Spinal cord (tissue), 10 donors: ENCODE results near the gene AMN. TPM values are rescaled to one million over a fixed set of nuclear protein-coding genes. Genes with fewer than 3 reads are reported as not detected.

ENCODE experiments used
- DNase-seq, 6 donors: peaks; one replicate each; pipeline versions ENCODE4 v3.0.0 to v3.0.0-alpha.2; 2013 to 2015; ENCODE audit warnings: low spot score in 6 of 6, low read depth in 4 of 6
- H3K27ac ChIP-seq: one replicate; pipeline ENCODE4 v1.5.1; 2013; ENCODE audit warnings: low read depth, low read length, control low read depth
- H3K27me3 ChIP-seq: one replicate; pipeline ENCODE4 v1.6.1; 2013; ENCODE audit warnings: low read length; ENCODE audit not compliant: control insufficient read depth, insufficient read depth
- H3K36me3 ChIP-seq: one replicate; pipeline ENCODE4 v1.6.1; 2013; ENCODE audit warnings: low read length; ENCODE audit not compliant: control insufficient read depth, insufficient read depth
- H3K4me1 ChIP-seq: one replicate; pipeline ENCODE4 v1.6.1; 2013; ENCODE audit warnings: low read length; ENCODE audit not compliant: control insufficient read depth, insufficient read depth
- H3K4me3 ChIP-seq: one replicate; pipeline ENCODE4 v1.5.1; 2013; ENCODE audit warnings: low read depth, low read length, control low read depth
- H3K9me3 ChIP-seq: one replicate; pipeline ENCODE4 v1.6.1; 2013; ENCODE audit warnings: low read length; ENCODE audit not compliant: control insufficient read depth, insufficient read depth
- WGBS: methylation state at CpG from one replicate; pipeline ENCODE4 v1.1.5; 2013; ENCODE audit warnings: missing lambda C conversion rate; ENCODE audit not compliant: insufficient coverage; 5-methylcytosine and 5-hydroxymethylcytosine counted together
- polyA plus RNA-seq, 2 donors: library from polyadenylated mRNA; unstranded; fragments of 120-200 nt; gene quantifications; one replicate each; pipeline ENCODE4 v1.2.1, GENCODE V29; 2013; ENCODE audit not compliant: insufficient read length in 2 of 2
- total RNA-seq, 2 donors: library from RNA; depleted of rRNA in 1 of 2; stranded (reverse); fragments of 120-200 nt in 1 of 2; fragments of >200 nt in 1 of 2; gene quantifications; one replicate each; pipeline versions ENCODE4 v1.2.3 to v1.2.4, GENCODE V29; 2013 to 2014
- donor health status: healthy.

Gene AMN
- total and polyA plus RNA-seq, 4 donors = 0.20 to 4.0 (median 1.5) TPM

DNA sequence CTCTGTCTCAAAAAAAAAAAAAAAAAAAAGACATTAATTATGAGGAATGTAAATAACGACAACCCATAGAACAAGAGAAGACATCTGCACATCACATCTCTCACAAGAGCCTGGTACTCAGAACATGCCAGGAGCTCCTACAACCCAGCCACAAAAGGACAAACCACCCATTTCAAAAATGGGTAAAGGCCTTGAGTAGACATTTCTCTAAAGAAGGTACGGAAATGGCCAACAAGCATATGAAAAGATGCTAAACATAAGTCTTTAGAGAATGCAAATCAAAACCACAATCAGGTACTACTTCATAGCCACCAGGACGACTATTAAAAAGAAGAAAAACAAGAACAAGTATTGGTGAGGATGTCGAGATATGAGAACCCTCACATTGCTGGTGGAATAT, 13.3 kb downstream of the AMN start:
- peaks cover 75% of the 10 kb centered on the region for H3K36me3 ChIP-seq
- peaks cover 2% of the 10 kb centered on the region for H3K4me1 ChIP-seq
- DNase-seq = no peak
- peaks cover 6% of the 10 kb centered on the region for H3K27me3 ChIP-seq
- no peak overlapping the region for H3K27ac ChIP-seq
- no CpG with 5 or more reads among the region's 4 CpGs for WGBS
- no peaks in the 10 kb centered on the region for H3K9me3 ChIP-seq
- H3K4me3 ChIP-seq = no peak overlapping the region

DNA sequence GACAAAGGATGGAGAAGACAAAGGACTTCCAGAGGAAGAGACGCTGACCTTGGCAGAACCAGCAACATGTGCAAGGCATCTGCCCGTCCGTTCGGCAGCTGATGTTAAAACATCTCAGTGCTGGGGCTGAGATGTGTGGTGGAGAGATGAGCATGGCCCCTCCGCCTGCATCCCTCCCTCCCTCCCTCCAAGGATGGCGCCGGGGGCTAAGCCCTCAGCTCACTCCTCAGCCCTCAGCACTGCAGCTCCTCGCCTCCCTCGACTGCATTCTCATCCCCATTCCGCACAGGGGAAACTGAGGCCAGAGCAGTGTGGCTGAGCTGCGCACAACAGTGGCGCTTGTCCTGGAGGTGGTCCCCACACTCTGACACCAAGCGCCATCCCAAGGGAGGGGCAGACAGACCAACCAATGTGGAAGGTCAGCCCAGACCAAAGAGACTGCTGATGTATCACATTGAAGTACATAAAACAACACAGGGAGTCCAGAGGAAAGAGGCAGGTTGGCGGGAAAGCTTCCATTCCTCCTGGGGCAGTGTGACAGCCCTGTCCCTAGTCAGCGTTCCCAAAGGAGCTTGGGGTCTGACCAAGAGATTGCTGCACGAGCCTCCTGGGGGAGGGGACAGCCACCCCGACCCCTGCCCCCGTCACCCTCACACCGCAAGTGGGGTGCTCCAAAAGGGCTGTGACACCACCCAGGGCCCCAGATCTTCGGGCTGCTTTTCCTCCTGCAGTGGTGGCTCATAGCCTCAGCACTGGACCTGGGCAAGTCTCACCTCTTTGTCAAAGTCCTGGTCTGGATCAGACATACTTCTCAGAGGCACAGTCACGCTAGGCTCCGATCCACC, 15.1 kb downstream of the AMN start:
- 89% methylated on average over 16 of the region's 22 CpGs for WGBS
- H3K4me1 ChIP-seq = no peaks in the 10 kb centered on the region
- H3K36me3 ChIP-seq = peaks cover 74% of the 10 kb centered on the region
- H3K27ac ChIP-seq = no peak overlapping the region
- H3K4me3 ChIP-seq = no peak overlapping the region
- DNase-seq = no peak
- no peaks in the 10 kb centered on the region for H3K27me3 ChIP-seq
- H3K9me3 ChIP-seq = no peaks in the 10 kb centered on the region

DNA sequence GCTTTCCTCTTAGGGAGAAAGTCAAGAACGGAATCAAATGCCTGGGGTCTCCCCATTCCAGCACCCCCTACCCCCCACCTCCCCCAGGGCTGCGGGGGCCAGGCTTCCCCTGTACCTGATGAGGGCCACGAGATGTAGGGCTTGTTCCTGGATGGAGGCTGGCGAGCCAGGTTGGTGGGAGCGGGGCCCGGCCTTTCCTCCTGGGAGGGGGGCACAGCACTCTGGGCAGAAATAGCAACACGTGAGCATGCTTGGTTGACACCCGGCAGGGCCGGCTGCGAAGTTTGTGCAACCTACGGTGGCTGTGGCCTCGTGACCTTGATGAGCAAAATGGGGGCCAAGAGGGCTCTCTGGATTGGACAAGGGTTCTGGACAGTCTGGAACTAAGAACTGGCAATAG, 15.7 kb downstream of the AMN start:
- Histone ChIP-seq H3K27me3 (no peaks in the 10 kb centered on the region), H3K36me3 (peaks cover 75% of the 10 kb centered on the region), H3K9me3 (no peaks in the 10 kb centered on the region), H3K4me3 (no peak overlapping the region), H3K4me1 (no peaks in the 10 kb centered on the region), H3K27ac (no peak overlapping the region)
- 96% methylated on average over 11 of the region's 12 CpGs for WGBS
- no peak for DNase-seq

DNA sequence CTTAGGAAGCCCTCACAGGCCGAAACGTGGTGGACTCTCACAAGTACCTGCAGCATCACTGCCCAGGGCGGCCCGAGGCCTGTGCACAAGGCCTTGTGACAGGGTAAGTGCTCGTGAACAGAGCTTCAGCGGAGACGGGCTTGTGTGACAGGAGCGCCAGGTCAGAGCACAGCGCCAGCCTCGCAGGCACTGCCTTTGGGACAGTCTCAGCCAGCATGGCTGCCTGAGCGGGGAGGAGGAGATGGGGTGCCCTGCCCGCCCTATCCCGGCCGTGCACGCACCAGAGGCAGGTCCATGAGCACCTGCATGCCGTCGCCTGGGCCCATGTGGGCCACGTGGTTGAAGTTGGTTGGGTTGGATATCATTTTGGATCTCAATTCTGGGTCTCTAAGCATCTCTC, 16.9 kb downstream of the AMN start:
- H3K36me3 ChIP-seq = peaks cover 76% of the 10 kb centered on the region
- WGBS = 93% methylated on average over 17 of the region's 18 CpGs
- H3K27ac ChIP-seq = no peak overlapping the region
- H3K9me3 ChIP-seq = no peaks in the 10 kb centered on the region
- H3K4me3 ChIP-seq = no peak overlapping the region
- DNase-seq = no peak
- H3K4me1 ChIP-seq = no peaks in the 10 kb centered on the region
- no peaks in the 10 kb centered on the region for H3K27me3 ChIP-seq

DNA sequence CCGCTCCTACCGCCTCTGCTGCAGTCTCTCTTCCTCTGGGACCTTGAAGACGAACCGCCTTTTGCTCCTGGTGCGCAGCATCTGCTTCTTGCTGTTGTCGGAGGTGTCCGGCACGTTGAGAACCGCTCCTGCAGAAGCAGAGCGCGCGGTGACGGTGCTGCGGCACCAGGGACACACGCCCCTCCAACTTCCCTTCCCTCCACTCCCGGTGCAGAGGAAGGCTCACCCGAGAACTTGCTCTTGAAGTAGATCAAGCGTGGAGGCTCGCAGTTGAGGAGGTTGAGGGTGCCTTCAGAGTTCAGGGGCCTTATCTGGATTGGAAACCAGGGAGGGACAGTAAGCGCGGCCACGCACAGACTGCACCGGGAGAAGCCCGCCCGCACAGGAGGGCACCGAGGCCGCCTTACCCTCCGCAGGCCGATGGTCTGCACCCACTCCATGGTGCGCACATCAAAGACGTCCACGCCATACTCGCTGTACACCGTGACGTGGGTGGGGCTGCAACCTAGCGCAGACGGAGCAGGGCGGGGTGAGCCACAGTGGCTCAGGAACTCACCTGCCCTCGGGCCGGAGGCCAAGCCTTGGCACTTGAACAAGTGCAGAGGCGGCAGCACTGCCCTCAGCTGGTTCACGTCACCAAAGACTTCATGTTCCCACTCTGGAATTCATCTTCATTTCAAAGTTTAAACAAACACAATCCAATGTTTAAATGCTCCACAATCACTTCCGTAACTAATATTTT, 17.5 kb downstream of the AMN start:
- no peak for DNase-seq
- Histone ChIP-seq H3K27ac (no peak overlapping the region), H3K4me3 (no peak overlapping the region), H3K4me1 (no peaks in the 10 kb centered on the region), H3K36me3 (peaks cover 82% of the 10 kb centered on the region), H3K9me3 (no peaks in the 10 kb centered on the region), H3K27me3 (no peaks in the 10 kb centered on the region)
- 97% methylated on average over 34 of the region's 43 CpGs for WGBS

DNA sequence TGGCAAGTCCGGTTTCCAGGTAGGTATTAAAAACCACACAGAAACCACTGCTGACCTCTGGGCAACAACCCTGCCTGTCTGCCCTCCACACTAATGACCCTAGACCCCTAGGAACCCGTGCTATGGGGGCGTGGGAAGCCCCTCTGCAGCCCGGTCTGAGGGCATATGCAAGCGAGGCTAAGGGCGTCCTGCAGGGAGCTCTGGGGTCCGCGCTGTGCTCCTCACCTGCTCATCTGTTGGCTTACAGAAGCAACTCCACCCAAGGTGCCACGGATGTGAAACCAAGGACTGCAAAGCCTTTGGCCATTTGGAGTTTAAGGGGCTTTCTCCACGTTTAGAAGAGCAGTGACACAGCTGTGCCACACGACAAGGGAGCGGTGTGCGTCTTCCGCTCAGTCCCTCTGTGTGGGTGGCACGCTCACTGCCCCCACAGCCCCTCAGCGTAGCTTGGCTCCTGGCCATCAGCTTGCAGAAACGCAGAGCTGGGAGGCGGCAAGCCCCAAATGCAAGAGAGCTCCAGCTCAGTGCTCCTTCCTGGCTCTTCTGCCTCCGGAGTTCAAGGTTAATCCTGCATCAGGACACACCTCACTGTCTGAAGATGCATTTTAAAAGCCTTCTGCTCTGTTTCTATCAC, 18.4 kb downstream of the AMN start:
- Histone ChIP-seq H3K4me1 (no peaks in the 10 kb centered on the region), H3K4me3 (no peak overlapping the region), H3K36me3 (peaks cover 88% of the 10 kb centered on the region), H3K27ac (no peak overlapping the region), H3K27me3 (no peaks in the 10 kb centered on the region), H3K9me3 (no peaks in the 10 kb centered on the region)
- WGBS = 86% methylated on average over 19 of the region's 19 CpGs
- no peak for DNase-seq

DNA sequence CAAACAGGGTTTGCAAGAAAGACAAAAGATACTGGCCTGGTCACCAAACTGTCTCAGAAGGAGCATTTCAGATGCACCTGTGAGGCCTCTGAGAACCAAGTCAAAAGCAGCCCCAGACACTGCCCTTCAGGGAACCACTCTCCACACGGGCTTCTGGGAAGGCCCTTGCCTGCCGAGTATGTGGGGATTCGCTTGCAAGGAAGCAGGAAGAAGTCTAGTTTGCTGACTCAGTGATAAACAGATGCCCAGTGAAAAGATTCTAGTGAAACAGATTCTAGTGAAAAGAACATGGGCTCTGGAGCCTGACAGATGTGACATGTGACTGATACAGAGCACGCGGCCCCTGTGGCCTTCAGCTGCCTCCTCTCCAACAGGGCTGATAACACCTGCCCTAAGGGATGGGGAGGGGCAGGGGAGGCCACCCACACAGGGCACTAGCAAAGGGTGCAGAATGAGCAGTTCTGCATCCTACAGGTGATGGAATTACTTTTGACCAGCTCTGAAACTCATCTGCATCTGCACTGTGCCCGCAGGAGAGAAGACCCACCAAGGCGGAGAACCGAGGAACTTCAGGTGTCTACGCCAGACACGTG, 19.1 kb downstream of the AMN start:
- Histone ChIP-seq H3K4me3 (no peak overlapping the region), H3K36me3 (peaks cover 95% of the 10 kb centered on the region), H3K27ac (no peak overlapping the region), H3K27me3 (no peaks in the 10 kb centered on the region), H3K9me3 (no peaks in the 10 kb centered on the region), H3K4me1 (no peaks in the 10 kb centered on the region)
- 95% methylated on average over 5 of the region's 10 CpGs for WGBS
- DNase-seq = no peak

DNA sequence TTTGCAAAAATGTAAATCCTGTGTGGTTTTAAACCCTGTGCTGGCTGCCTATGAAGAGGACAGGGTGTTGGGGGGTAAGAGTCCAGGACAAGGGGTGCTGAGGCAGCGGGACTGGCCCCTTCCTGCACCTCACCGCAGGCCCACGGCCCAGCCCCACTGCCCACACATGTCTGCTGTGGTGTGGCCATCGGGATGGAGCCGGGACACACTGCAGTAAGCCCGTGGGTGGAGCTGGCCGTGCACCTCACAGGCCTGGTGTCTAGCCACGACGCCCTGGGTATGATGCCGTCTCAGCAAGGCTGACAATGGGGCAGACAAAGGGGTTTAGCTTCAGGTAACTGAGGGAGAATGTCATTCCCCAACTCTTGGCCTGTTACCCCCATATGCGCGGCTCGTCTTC, 19.6 kb downstream of the AMN start:
- WGBS = 94% methylated on average over 10 of the region's 13 CpGs
- no peaks in the 10 kb centered on the region for H3K27me3 ChIP-seq
- H3K36me3 ChIP-seq = peaks cover 98% of the 10 kb centered on the region
- DNase-seq = no peak
- no peaks in the 10 kb centered on the region for H3K9me3 ChIP-seq
- no peak overlapping the region for H3K27ac ChIP-seq
- H3K4me3 ChIP-seq = no peak overlapping the region
- no peaks in the 10 kb centered on the region for H3K4me1 ChIP-seq

DNA sequence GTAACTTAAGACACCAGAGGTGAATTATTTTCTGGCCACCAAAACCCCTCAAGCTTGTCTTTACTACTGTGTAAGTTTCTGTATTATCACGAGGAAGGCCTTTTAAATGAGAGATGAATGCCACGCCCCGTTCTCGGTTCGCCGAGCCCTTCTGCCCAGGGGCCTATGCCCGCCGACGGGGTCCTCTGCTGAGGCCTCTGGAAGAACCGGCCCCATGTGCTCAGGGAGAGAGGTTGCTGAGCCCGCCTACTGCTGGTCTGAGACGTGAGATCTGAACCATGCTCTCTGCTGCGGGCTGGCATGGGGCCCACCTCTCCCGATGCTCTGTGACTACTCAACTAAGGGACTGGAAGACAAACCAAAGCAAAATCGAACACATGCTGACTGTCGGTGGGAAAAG, 21.0 kb downstream of the AMN start:
- H3K27ac ChIP-seq = no peak overlapping the region
- H3K36me3 ChIP-seq = peaks cover 94% of the 10 kb centered on the region
- DNase-seq = no peak
- WGBS = 88% methylated on average over 14 of the region's 16 CpGs
- H3K27me3 ChIP-seq = no peaks in the 10 kb centered on the region
- no peaks in the 10 kb centered on the region for H3K4me1 ChIP-seq
- no peak overlapping the region for H3K4me3 ChIP-seq
- no peaks in the 10 kb centered on the region for H3K9me3 ChIP-seq
